Stimulated activated CD4-positive, alpha-beta T cell treated with anti-CD3 and anti-CD28 coated beads, Interleukin-12 subunit alpha, Interleukin-12 subunit beta, amount 100 ng/mL, for 24 hours (primary cell): Measurements from ENCODE around the gene PICK1.

Source experiments
- DNase-seq, 2 experiments: peaks; one replicate each; pipeline ENCODE4 v3.0.0-alpha.2; 2020; ENCODE audit warnings: low read depth in 2 of 2

The PICK1 gene

DNA sequence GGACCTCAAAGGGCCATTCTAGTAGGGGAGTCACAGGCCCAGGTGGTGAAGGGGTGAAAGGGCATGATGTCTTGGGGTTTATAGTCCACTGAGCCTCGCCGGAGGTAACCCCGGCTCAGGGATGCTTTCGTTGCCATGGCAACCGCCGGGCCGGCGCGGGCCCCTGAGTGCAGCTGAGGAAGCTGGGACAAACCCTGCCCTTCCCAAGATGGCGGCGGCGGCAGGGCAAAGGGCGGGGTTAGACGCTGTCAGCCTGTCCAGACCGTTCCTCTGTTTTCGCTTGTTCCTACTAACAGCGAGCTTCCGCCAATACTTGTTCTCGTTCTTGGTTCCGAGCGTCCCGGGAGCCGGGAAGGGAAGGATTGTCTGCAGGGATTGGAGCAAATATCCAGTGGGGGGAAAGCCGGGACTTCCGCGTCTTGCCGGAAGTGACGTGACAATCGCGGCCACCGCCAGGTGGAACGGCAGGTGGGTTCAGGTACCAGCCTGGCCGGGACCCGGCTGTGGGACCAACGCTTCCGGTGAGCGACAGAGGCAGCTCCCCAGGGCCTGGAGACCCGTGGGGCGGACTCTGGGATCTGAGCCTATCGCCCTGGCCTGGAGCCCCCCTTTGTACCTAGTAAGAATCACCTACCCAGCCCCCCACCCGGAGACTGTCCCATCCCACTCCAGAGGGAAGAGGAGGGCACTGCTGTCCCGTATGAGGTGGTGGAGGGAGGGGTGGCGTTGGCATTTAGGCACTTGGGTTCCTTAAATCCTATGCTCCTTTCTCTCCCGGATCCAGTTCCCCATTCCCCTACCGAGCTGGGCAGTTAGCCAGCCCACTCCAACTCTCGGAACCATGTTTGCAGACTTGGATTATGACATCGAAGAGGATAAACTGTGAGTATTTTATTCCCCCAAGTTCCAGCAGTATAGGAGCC, at the start of gene PICK1:
PICK1 (plus strand) TSS at position 436 of the 923 bp plus-strand sequence; CDS start at position 842, 406 bp downstream.
- peak; percentile 56 to 76 for DNase-seq

DNA sequence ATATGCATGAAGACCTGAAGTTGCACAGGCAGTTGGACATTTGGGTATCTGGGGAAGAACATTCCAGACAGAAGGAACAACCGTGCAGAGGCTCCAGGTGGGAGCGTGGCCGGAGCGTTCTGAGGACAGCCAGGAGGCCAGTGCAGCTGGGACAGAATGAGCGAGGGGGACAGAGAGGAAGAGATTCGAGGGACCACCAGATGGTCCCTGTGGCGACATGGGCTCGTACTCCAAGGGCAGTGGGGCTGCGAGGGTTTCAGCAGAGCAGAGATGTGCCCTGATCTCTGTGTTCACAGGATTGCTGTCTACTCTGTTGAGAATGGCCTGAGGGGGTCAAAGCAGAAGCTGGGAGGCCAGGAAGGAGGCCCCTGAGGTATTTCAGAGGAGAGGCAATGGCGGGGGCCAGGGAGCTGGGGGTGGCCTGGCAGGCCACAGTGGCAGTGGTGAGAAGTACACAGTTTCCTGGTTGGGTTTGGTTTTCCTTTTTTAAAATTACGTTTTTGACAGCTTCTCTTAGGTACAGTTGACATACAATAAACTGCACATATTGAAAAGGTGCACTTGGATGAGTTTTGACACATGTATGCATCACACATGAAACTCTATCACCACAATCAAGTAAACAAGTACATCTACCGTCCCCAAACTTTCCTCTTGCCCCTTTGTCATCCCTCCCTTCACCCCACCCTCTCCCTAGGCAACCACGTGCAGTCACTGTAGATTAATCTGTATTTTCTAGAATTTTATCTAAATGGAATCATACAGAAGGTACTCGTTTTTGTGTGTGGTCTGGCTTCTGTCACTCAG, 48.0 kb upstream of the PICK1 start:
- no peak for DNase-seq

DNA sequence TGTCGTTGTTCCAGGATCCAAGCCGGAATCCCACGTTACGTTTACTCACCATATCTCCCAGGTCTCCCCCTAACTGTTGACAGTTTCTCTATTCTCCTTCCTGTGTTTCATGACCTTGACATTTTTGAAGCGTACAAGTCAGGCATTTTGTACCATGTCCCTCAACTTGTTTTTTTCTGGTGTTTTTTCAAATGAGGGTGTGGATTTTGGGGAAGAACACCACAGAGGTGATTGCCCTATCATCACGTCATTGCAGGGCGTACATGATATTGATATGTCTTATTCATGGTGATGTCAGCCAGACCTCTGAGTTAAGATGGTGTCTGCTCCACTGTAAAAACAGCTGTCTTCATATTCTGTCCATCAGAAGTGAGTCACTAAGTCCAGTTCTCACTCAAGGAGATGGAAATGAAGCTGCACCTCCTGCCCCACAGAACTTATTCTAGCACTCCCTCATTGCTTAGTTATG, 44.6 kb upstream of the PICK1 start:
- no peak for DNase-seq

DNA sequence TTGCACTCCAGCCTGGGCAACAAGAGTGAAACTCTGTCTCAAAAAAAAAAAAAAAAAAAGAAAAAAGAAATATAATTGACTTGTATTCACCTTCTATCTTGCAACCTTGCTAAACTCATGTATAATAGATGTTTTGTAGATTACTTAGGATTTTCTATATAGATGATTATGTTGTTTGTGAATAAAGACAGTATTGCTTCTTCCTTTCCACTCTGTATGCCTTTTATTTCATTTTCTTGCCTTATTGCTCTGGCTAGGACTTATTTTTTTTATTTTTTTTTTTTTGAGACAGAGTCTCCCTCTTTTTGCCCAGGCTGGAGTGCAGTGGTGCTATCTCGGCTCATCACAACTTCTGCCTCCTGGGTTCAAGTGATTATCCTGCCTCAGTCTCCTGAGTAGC, 43.1 kb upstream of the PICK1 start:
- DNase-seq = no peak

DNA sequence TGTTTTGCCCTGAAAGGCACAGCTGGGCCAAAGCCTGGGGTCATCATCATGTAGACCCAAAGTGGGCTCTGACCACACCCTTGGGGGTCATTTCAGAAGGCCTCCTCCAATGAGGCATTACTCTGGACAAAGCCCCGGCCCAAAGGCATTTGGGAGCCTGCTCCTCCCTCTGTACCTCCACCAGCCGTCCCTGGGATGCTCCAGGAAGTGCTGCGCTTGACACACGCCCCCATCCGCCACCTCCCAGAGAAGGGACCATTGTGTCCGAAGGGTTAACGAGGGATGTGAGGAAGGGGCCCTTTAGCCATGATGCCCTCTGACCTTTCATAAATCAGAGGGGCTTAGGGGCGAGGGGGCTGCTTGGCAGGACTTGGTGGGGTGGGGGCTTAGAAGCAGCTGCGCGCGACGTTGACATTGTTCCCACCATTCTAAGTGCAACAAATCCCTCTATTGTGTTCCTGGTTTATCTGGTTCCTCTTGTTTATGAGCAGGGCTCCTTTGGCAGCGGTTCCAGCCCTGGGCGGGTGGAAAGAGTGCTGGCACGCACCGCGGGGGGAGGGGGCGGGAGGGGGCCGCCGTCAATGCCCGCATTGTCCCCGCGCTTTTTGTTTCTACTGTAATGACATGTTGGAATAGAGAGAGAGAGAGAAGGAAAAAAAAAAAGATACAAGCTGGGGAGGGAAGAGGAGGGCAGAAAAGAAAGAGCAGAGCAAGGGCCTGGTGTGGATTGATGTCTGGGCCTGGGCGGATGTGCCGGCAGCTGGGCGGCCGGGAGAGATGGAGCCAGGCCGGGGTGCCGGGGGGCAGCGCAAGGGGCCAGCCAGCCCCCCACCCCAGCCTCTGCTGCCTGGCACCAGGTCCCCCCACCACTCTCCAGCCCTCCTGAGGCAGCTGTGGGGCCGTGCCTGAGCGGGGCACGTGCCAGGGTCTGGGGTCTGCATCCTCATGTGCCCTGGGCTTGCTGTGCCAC, 40.7 kb upstream of the PICK1 start:
- DNase-seq = no peak

DNA sequence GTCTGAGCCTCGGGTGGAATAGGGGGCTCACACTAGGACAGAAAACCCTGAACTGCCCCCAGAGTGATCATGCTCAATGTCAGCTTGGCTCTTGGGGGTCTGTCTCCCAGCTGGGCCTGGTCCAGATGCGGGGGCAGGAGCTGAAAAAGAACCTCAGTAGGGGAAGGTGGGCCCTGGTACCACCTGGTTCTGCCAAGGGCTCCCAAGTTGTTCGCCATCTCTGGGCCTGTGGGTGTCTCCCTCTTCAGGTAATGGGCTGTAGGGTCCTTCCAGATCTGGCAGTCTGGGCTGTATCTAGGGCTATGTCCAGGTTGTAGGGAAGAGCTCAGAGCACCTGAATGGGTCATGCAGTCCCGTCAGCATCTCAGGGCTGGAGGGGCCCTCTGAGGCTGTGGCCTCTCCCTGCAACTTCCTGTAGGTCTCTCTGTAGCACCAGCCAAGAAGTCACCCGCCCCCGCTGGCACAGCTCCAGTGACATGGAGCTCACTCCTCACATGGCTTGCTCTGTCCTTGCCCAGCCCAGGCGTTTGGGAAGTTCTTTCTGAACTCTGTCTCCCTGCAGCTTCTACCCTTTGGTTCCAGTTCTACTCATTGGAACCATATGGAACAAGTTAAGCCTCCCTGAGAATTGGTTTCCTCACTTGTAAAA, 39.8 kb upstream of the PICK1 start:
- DNase-seq = no peak

DNA sequence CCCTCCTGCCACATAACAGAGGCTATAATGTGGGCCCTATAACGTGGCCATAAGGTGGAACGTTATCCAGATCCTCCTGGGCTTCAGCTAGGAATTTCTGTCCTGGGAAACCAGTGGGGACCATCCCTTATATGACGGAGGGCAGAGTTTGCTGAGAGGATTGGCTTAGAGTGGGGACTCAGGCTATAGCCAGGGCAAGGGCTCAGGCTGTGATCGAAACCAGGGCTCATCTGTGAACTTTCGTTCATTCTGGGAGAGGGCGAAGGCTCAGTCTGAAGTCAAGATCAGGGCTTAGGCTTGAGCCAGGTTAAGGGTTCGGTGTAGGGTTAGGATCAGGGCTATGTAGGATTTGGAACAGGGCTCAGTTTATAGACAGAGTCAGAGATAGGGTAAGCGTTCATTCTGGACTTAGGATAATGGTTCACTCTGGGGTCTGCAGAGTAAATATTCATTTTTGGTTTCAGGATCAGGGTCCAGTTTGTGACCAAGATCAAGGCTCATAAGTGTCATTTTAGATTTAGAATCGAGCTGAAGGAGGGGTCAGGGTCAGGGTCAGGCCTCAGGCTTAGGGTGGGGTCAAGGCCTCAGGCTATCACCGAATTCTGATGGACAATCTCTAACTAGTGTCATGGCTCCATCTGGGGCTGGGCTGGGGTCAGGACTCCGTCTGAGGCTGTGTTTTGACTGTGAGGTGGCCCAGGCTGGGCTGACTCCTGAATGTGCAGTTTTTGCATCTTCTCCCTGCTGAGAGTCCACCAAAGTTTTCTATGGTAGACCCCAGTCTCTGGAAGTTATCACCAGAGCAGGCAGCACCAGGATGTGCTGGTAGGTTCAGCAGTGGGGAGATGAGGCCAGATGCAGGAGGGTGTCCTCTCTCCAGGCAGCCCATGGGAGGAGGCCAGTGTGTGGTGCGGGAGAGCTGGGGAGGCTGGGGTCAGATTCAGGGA, 39.0 kb upstream of the PICK1 start:
- no peak for DNase-seq

DNA sequence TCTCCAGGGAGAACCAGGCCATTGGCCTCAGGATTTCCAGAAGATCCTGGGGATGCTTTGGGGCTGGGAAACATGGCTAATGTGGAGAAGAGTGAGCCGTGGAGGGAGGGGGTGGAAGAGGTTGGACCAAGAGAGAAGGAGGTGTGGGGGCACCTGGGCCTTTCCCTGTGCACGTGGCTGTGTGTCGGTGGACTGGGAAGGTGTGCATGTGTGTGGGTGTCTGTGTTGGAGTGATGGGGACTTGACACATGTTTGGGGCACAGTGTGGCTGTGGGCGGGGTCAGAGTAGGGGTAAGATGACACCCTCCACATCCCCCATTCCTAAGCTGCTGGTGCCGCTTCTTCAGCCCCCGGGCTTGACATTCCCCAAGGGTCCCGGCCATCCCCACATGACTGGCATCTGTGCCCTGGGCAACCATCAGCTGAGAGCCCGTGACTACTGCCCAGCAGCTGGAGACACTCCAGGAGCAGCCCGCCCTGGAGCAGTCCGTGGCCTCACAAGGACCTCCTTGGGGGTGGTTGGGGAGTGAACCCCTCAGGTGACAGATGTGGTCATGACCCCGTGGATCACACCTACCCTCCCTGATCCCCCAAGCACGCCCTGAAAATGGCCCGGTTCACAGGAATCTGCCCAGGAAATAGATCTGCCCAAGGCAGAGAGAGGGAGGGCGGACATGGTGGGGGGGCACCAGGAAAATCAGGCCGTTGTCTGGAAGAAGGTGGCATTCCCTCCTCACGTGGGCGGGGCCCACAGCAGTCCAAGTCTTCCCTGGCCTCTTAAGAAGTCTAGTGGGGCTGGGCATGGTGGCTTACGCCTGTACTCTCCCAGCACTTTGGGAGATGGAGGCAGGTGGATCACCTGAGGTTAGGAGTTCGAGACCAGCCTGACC, 38.0 kb upstream of the PICK1 start:
- DNase-seq = no peak

DNA sequence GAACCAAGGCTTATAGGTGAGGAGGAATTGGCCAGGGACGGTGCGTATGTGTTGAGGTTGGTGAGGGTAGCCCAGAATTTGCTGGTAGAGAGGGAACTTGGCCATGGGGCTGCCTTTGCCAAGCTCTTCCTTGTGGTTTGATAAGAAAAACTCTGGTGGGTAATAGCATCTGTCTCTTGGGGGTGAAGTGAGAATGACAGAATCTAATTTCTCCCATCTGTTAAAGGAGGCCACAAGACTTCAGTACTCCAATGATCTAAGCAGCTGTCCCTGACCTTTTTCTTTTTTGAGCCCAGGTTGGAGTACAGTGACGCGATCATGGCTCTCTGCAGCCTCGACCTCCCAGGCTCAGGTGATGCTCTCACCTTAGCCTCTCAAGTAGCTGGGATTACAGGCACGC, 36.0 kb upstream of the PICK1 start:
- no peak for DNase-seq

DNA sequence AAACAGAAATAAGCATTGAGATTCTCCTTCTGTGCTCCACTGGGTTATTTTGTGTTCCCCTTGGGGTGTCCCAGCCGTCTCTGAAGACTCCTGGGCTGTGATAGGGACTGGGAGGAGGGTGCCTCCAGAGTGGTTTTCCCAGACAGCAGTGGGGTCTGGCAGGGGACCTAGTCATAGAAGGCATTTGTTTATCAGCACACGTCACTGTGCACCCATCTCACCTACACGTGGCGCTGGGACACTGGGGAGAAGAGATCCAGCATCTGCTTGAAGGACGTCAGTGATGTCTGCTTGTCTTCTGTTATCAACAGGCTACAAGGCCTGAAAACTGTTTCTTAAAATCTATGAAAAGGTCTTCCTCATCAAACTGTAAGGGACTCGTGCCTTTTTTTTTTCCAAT, 34.2 kb upstream of the PICK1 start:
- no peak for DNase-seq

DNA sequence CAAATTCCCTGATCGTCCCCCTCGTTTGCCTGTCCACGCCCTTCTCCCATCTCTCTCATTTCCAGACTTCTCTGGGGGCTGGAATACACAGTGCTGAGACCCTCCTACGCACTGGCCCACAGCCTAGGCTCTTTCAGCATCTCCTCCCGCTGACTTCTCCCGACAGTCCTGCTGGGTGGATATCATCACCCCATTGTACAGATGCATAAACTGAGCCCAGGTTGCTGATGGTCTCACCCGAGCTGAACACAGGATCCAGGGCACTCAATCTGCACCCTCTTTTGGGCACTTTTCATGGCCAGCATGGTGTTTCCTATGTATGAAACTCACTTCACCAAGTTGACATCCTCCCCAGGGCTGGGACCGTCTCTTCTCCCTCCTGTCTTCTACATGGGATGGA, 31.7 kb upstream of the PICK1 start:
- DNase-seq = no peak

DNA sequence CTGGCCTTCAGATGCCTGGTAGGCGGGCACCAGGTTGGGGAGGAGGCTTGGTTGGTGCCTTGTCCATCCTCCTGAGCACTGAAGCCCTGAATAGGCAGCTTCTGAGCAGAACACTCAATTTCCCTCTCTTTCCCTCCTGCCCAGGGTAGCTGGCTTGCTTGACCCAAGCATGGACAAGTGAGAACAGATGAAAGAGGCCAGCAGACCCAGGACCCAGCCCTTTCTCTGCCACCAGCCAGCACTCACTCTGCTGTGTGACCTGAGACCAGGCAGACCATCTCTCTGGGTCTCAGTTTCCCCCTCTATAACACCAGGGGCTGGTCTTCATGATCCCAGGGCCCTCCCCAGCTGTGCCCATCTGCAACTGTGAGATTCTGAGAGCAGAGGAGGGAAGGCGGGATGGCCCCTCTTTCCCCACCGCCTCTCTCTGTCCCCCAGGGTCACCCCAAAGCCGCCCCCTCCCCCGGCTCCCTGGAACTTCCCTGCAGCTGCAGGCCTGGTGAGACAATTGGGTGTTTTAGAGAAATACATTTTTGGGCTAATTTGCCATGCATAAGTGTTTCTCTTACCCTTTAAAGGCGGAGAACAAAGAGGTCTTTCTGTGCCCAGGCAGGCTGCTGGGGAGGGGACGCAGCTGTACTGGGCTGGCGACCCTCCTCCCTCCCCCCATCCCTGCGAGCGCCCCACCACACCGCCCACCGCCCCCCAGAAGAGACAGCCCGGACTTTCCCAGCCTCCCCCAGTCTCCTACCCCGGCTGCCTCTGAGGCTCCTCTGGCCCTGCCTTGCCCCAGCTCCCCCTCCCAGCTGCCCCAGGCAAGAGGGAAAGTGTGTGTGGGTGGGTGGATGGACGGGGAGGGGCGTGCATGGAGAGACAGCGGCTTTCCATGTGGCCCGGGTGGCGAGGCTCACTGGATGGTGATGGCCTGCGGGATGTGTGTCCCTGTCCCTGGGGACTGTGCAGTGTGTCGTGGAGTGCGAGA, 30.8 kb upstream of the PICK1 start:
- no peak for DNase-seq

DNA sequence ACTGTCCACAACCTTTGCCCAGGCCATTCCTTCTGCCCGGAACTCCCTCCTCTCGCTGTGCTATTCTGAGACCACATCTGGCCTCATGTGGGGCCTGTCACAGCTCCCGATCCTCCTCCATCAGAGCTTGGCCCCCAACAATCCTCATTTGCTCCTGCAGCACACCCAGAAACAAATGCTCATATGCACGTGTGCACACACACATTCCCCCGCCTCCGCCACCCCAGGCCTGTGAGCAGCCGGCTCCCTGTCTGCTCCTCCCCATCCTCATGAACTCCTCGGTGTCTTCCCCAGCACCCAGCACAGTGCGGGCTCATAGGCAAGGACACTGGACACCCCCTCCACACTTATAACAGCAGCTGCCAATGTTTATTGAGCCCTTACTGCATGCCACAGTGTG, 29.7 kb upstream of the PICK1 start:
- no peak for DNase-seq

DNA sequence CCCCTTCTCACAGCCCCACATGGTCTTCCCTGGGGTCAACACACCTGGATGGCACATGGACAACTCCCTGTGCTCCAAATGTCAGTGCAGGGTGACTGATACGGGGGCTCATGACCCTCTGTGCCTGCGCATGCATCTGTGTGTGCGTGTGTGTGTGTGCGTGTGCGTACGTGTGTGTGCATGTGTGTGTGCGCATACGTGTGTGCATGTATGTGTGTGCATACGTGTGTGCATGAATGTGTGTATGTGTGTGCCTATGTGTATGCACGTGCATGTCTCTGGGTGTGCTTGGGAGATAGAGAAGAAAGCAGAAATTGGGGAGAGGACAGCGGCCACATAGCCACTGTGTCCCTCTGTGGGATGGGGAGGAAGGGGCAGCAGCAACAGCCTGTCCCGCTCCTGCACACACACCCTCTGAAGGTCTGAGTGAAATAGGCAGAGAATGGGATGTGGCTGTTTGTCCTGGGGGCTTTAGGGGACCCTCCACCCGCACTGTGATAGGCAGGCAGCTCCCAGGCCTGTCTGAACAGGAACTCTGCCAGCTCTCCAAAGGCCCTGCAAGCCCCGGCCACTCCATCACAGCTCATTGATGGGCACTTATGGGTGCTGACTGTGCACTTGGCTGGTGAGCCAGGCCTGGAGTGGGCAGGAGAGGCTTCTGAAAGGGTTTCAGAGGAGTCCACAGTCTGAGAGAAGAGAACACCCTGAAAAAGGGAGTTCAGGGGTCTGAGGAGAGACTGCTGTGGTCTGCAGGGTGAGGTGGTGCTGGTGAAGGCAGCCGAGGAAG, 28.7 kb upstream of the PICK1 start:
- DNase-seq = no peak

DNA sequence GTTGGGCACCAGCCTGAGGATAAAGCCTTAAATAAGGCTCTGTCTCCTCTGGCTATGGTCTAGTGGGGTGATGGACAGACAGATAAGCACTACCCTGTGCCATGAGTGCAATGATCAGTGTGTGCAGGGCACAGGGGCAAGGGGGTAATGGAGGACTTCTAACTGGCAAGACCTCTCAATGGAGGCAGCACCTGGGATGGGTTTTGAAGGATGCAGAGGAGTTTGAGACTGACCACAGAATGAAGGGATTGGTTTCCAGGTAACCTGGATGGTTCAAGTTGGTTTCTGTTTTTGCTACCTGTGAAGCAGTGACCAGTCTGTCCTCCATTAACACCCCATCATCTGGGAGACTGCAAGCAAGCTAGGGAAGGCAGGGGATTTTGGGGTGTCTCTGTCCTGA, 27.8 kb upstream of the PICK1 start:
- DNase-seq = no peak

DNA sequence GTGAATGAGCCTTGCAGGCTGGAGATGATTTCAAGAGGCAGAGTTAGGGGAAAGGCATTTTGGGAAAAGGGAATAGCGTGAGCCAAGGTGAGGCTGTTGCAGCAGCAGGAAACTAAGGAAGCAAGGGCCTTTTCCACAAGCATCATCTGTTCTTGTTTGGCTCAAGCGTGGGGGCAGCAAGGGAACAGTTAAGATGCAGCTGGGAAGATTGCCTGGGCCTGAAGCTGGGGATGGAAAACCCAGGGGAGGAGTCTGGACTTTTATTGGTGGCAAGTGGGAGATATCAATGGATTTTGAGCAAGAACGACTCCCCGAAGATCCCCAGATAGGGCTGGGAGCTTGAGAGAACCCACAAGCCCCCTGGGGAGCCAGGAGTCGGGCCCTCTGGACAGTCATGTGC, 27.3 kb upstream of the PICK1 start:
- DNase-seq = no peak
